Iris pigment epithelial cell (primary cell): ENCODE data around the gene FASN.
"Not testable (repeated sequence)": the region's sequence is repeated elsewhere in the genome, so short reads cannot be mapped to it uniquely, and the experiment has no call there.

Experiments
- DNase-seq: peaks from one replicate; pipeline ENCODE4 v3.0.0-alpha.2; 2011; ENCODE audit warnings: low read depth

Gene FASN

GRCh38 chr17:82041144-82041814, 56.8 kb downstream of the FASN start:
- no peak for DNase-seq

- no peak for DNase-seq
Measured at GRCh38 chr17:82039695-82040299, 58.2 kb downstream of the FASN start.

GRCh38 chr17:82038796-82039409, 59.1 kb downstream of the FASN start:
- DNase-seq = not testable (repeated sequence)

- no peak for DNase-seq
Measured at GRCh38 chr17:82037889-82038195, 60.2 kb downstream of the FASN start.

- DNase-seq = peak; percentile 98
Measured at GRCh38 chr17:82037092-82037888, 60.7 kb downstream of the FASN start, which contains the start of gene DCXR. DCXR (minus strand) TSS chr17:82037697; CDS start chr17:82037682, 15 bp downstream.

GRCh38 chr17:82036634-82037091, 61.4 kb downstream of the FASN start:
- no peak for DNase-seq

GRCh38 chr17:82035956-82036633, 61.9 kb downstream of the FASN start:
- DNase-seq = no peak

GRCh38 chr17:82035488-82035887, 62.5 kb downstream of the FASN start:
- no peak for DNase-seq

- DNase-seq = no peak
Measured at GRCh38 chr17:82034371-82035011, 63.5 kb downstream of the FASN start.

GRCh38 chr17:82033359-82034085, 64.5 kb downstream of the FASN start:
- no peak for DNase-seq

GRCh38 chr17:82031885-82032627, 66.0 kb downstream of the FASN start:
- DNase-seq = no peak

GRCh38 chr17:82031303-82031884, 66.6 kb downstream of the FASN start, which contains the start of gene RAC3:
RAC3 (plus strand) TSS chr17:82031678; CDS start chr17:82031762, 84 bp downstream.
- peak; percentile 45 for DNase-seq

- DNase-seq = peak; percentile 89
Measured at GRCh38 chr17:82030470-82031302, 67.3 kb downstream of the FASN start.

- DNase-seq = no peak
Measured at GRCh38 chr17:82029990-82030469, 68.0 kb downstream of the FASN start.

GRCh38 chr17:82029391-82029790, 68.6 kb downstream of the FASN start:
- no peak for DNase-seq

- DNase-seq = no peak
Measured at GRCh38 chr17:82028966-82029365, 69.1 kb downstream of the FASN start.
